HepG2 (cell line): ENCODE measurements around the gene SORD. TPM values are rescaled to one million over a fixed set of nuclear protein-coding genes. Genes with fewer than 3 reads are reported as not detected.

ENCODE experiments used
- ATAC-seq: fragments of 200-7000 bp; cut with Tn5 transposase; 3 replicates; pipeline ENCODE4 v1.9.1; 2020; ENCODE audit warnings: mild to moderate bottlenecking, moderate library complexity
- BruUV-seq: library from RNA; stranded (reverse); fragments of 400-500 nt; replicated peaks from 2 replicates; lab custom pipeline; 2021; lab: Mats Ljungman, UMichigan
- CTCF ChIA-PET: fragments of 300-600 bp; formaldehyde crosslinking; extraction: SDS; loops from one replicate; lab custom pipeline; 2021; ENCODE audit warnings: low total read pairs, inconsistent platforms, low intra/inter-chr PET ratio; lab: Yijun Ruan, JAX
- POLR2A ChIA-PET: fragments of 350-600 bp; sonication (Branson Sonifier 250); formaldehyde crosslinking; loops from one replicate; lab custom pipeline; 2020; ENCODE audit warnings: antibody characterized with exemption, inconsistent platforms; lab: Yijun Ruan, JAX
- DNase-seq: peaks from one replicate; pipeline ENCODE4 v3.0.0-alpha.2; 2015; ENCODE audit warnings: low spot score
- FAIRE-seq: peaks from 3 replicates; lab custom pipeline; 2011; peaks lifted over from hg19 to GRCh38; lab: Jason Lieb, UNC
- H2AFZ ChIP-seq: one replicate; pipeline ENCODE4 v1.6.1; 2011; ENCODE audit warnings: low read length, inconsistent platforms
- H3K27ac ChIP-seq: fragments of 300-600 bp; 3 replicates; pipeline ENCODE4 v1.8.0; 2011; ENCODE audit warnings: mixed run types, mild to moderate bottlenecking, mixed read lengths, low read length, inconsistent platforms; ENCODE audit not compliant: insufficient read depth; ENCODE audit errors: extremely low read length
- H3K27me3 ChIP-seq, 2 experiments: fragments of 200-600 bp in 1 of 2; 2 replicates in 1 of 2; 3 replicates in 1 of 2; pipeline versions ENCODE4 v1.6.0 to v1.8.0; 2011; ENCODE audit warnings: low read length in 2 of 2, mild to moderate bottlenecking in 2 of 2, moderate library complexity in 2 of 2, inconsistent platforms in 1 of 2; ENCODE audit not compliant: insufficient read depth in 2 of 2, control insufficient read depth in 1 of 2
- H3K36me3 ChIP-seq, 2 experiments: fragments of 200-600 bp in 1 of 2; replicated peaks in 1 of 2; 2 replicates in 1 of 2; 3 replicates in 1 of 2; pipeline versions ENCODE4 v1.5.1 to v1.8.0; 2011; ENCODE audit warnings: low read length in 2 of 2, inconsistent platforms in 1 of 2; ENCODE audit not compliant: insufficient read depth in 2 of 2, control insufficient read depth in 1 of 2
- H3K4me1 ChIP-seq: 2 replicates; pipeline ENCODE4 v1.5.1; 2012; ENCODE audit warnings: low read length, inconsistent platforms; ENCODE audit not compliant: insufficient read depth
- H3K4me2 ChIP-seq: 2 replicates; pipeline ENCODE4 v1.6.0; 2011; ENCODE audit warnings: low read depth, low read length, inconsistent platforms
- H3K4me3 ChIP-seq, 3 experiments: fragments of 200-600 bp in 1 of 3; sonication (generic), shearing (Covaris generic) in 1 of 3; replicated peaks in 1 of 3; 2 replicates each; pipeline ENCODE4 v1.5.1; 2011 to 2016; ENCODE audit warnings: low read length in 3 of 3, inconsistent platforms in 2 of 3, low read depth in 2 of 3, mild to moderate bottlenecking in 2 of 3, control low read depth in 1 of 3, mixed read lengths in 1 of 3; ENCODE audit not compliant: insufficient read depth in 1 of 3
- H3K79me2 ChIP-seq: one replicate; pipeline ENCODE4 v1.6.1; 2011; ENCODE audit warnings: low read length, inconsistent platforms; ENCODE audit not compliant: insufficient read depth
- H3K9ac ChIP-seq: 2 replicates; pipeline ENCODE4 v1.6.0; 2011; ENCODE audit warnings: mild to moderate bottlenecking, low read depth, low read length, inconsistent platforms; ENCODE audit not compliant: insufficient read depth
- H3K9me3 ChIP-seq: 2 replicates; pipeline ENCODE4 v1.5.1; 2012; ENCODE audit warnings: mild to moderate bottlenecking, low read length
- H4K20me1 ChIP-seq: 2 replicates; pipeline ENCODE4 v1.6.0; 2011; ENCODE audit warnings: inconsistent platforms, mild to moderate bottlenecking, low read length, moderate library complexity; ENCODE audit not compliant: insufficient read depth
- ARNT2 ChIP-seq: sonication (generic); formaldehyde crosslinking; IDR thresholded peaks from 2 replicates; pipeline ENCODE4 v1.8.0; 2022; ENCODE audit warnings: mild to moderate bottlenecking, low read depth, missing genetic modification reagents, moderate library complexity
- HHEX ChIP-seq: IDR thresholded peaks from 2 replicates; pipeline ENCODE4 v1.6.1; 2016; ENCODE audit warnings: control low read depth
- MTF2 ChIP-seq: sonication (generic); formaldehyde crosslinking; IDR thresholded peaks from 2 replicates; pipeline ENCODE4 v1.5.0; 2020; ENCODE audit warnings: missing genetic modification reagents, borderline replicate concordance
- POLR2AphosphoS2 ChIP-seq: IDR thresholded peaks from 2 replicates; pipeline ENCODE4 v1.6.1; 2011; ENCODE audit warnings: low read depth, low read length, improper control_type of control experiment
- PRDM10 ChIP-seq: sonication (generic); formaldehyde crosslinking; IDR thresholded peaks from 2 replicates; pipeline ENCODE4 v1.4.0; 2020; ENCODE audit warnings: low read depth, missing genetic modification reagents
- TOE1 ChIP-seq: sonication (generic); formaldehyde crosslinking; IDR thresholded peaks from 2 replicates; pipeline ENCODE4 v1.4.0; 2020; ENCODE audit warnings: mild to moderate bottlenecking, missing genetic modification reagents
- ZFP37 ChIP-seq: sonication (generic); formaldehyde crosslinking; IDR thresholded peaks from 2 replicates; pipeline ENCODE4 v1.4.0; 2020; ENCODE audit warnings: missing genetic modification reagents, borderline replicate concordance
- ZGPAT ChIP-seq: IDR thresholded peaks from 2 replicates; pipeline ENCODE4 v1.6.1; 2016; ENCODE audit warnings: mild to moderate bottlenecking
- ZNF264 ChIP-seq: sonication (generic); formaldehyde crosslinking; IDR thresholded peaks from 2 replicates; pipeline ENCODE4 v1.4.0; 2020; ENCODE audit warnings: missing genetic modification reagents
- ZNF354B ChIP-seq: sonication (generic); formaldehyde crosslinking; IDR thresholded peaks from 2 replicates; pipeline ENCODE4 v1.8.0; 2022; ENCODE audit warnings: mild to moderate bottlenecking, missing genetic modification reagents
- ZNF644 ChIP-seq: IDR thresholded peaks from 2 replicates; pipeline ENCODE4 v1.6.1; 2016; ENCODE audit warnings: low read depth
- ZNF775 ChIP-seq: sonication (generic); formaldehyde crosslinking; IDR thresholded peaks from 2 replicates; pipeline ENCODE4 v1.4.0; 2020; ENCODE audit warnings: missing genetic modification reagents, mild to moderate bottlenecking, moderate library complexity, borderline replicate concordance
- ZXDC ChIP-seq: sonication (generic); formaldehyde crosslinking; IDR thresholded peaks from 2 replicates; pipeline ENCODE4 v1.5.0; 2020; ENCODE audit warnings: mild to moderate bottlenecking, missing genetic modification reagents
- WGBS: methylation state at CpG from one replicate; pipeline ENCODE4 v1.1.6; 2017; ENCODE audit warnings: low lambda C conversion rate; 5-methylcytosine and 5-hydroxymethylcytosine counted together
- in situ Hi-C: cut with HindIII; loops from 2 replicates; pipeline ENCODE4 v1.10.0; 2017; ENCODE audit warnings: low pct_unique_long_range_greater_than_20kb; ENCODE audit not compliant: extremely low pct_ligation_motif_present
- intact Hi-C: fragments of 100-400 bp; cut with micrococcal nuclease; formaldehyde crosslinking; loops from one replicate; pipeline ENCODE4 v1.10.0; 2022; ENCODE audit not compliant: unreplicated experiment
- polyA plus RNA-seq, 8 experiments: library from polyadenylated mRNA; depleted of rRNA in 3 of 8; stranded (reverse) in 7 of 8; unstranded in 1 of 8; fragments of >200 nt; fragmentation: Illumina TruSeq in 4 of 8; extraction: Trizol in 4 of 8; gene quantifications; 2 replicates each; pipeline versions ENCODE4 v1.2.1 to v1.2.3, GENCODE V29; 2011 to 2016; ENCODE audit warnings: low read depth in 4 of 8, missing spikeins in 1 of 8, mixed read lengths in 1 of 8; ENCODE audit not compliant: insufficient read depth in 1 of 8
- total RNA-seq, 5 experiments: library from RNA; depleted of rRNA; stranded (reverse); fragments of >200 nt; fragmentation: Illumina TruSeq; extraction: Trizol; gene quantifications; 2 replicates each; pipeline ENCODE4 v1.2.3, GENCODE V29; 2016; ENCODE audit warnings: low read depth in 1 of 5

The SORD gene
- total and polyA plus RNA-seq, 2 of the 13 experiments (the other 11 are each of a cell fraction or from before 2014, with no cell fraction given), result 59.1 to 95.3 TPM

GRCh38 chr15:45112143-45112590, 89.2 kb downstream of the SORD start:
- ChIA-PET POLR2A (no interaction called here), CTCF (no interaction called here)
- DNase-seq, result no peak
- Histone ChIP-seq H3K4me2 (peak overlapping the region; percentile 7; the same call in 1 of the 2 replicates), H4K20me1 (no peaks in the 10 kb centered on the region), H3K27ac (no peak overlapping the region), H3K27me3 (peaks cover 15 to 66% of the 10 kb centered on the region in 2 experiments), H3K4me1 (peaks cover 20% of the 10 kb centered on the region), H3K79me2 (no peaks in the 10 kb centered on the region), H3K9me3 (no peaks in the 10 kb centered on the region), H3K9ac (no peak overlapping the region), H3K36me3 (no peaks in the 10 kb centered on the region), H2AFZ (no peak overlapping the region), H3K4me3 (no peak overlapping the region)
- TF ChIP-seq ZNF354B (CRISPR knock-in tag) (no peak), ZFP37 (no peak), HHEX (no peak), ZNF264 (CRISPR knock-in tag) (no peak), ZNF775 (CRISPR knock-in tag) (no peak), ZNF644 (no peak), MTF2 (CRISPR knock-in tag) (no peak), ZXDC (CRISPR knock-in tag) (no peak), POLR2AphosphoS2 (no peak), ARNT2 (CRISPR knock-in tag) (no peak), TOE1 (CRISPR knock-in tag) (no peak), ZGPAT (no peak), PRDM10 (CRISPR knock-in tag) (no peak)
- no TSS peak for BruUV-seq
- no peak for FAIRE-seq
- in situ Hi-C loops, result no loop called here
- intact Hi-C loops, result no loop called here
- WGBS, result 38% methylated on average over 12 of the region's 13 CpGs
- no peak for ATAC-seq
